G401 (cell line): Measurements from ENCODE around the gene OR2T27. TPM values are rescaled to one million over a fixed set of nuclear protein-coding genes. Genes with fewer than 3 reads are reported as not detected.
A peak's percentile ranks its signal among the peaks of the same experiment; 100 is the strongest.
"Not testable (repeated sequence)": the region's sequence is repeated elsewhere in the genome, so short reads cannot be mapped to it uniquely, and the experiment has no call there.

Experiments
- DNase-seq: peaks from one replicate; pipeline ENCODE4 v3.0.0-alpha.2; 2015; ENCODE audit warnings: low spot score
- in situ Hi-C: cut with HindIII; loops from 2 replicates; pipeline ENCODE4 v1.10.0; 2016; ENCODE audit warnings: low sequenced_read_pairs, mixed read lengths
- total RNA-seq: library from RNA; depleted of rRNA; stranded (reverse); fragments of >200 nt; shearing (Covaris generic); gene quantifications from 2 replicates; pipeline ENCODE4 v1.2.3, GENCODE V29; 2014; rRNA removed

Gene OR2T27
- total RNA-seq, result not detected in 2 replicates

- in situ Hi-C loops, DNase-seq: not testable (repeated sequence)
Measured at GRCh38 chr1:248655354-248655753, at the start of gene OR2T27. OR2T27 (minus strand) TSS chr1:248655528; CDS start chr1:248650884, 4,644 bp downstream.

DNA sequence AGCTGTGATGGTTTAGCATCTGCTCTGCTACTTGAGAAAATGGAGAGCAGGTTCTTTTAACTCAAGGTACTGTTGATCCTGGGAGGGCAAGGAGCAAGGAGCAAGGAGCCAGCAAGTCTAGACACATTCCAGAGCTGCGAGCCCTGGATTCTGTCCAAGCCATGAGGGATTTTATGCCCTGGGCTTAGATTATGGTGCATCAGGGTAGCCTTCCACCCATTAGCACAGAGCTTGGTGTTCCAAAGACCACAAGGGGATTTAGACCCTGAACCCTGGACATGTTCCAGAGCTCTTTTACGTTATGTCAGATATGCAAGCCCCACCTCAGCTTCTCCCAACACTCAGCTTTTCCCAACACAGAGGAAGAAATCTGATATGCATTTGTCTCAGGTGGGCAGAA lies 49.3 kb upstream of the OR2T27 start:
- in situ Hi-C loops, result no loop called here
- DNase-seq, result no peak

GRCh38 chr1:248703674-248704073 lies 48.3 kb upstream of the OR2T27 start:
- peak; percentile 1 for DNase-seq

DNA sequence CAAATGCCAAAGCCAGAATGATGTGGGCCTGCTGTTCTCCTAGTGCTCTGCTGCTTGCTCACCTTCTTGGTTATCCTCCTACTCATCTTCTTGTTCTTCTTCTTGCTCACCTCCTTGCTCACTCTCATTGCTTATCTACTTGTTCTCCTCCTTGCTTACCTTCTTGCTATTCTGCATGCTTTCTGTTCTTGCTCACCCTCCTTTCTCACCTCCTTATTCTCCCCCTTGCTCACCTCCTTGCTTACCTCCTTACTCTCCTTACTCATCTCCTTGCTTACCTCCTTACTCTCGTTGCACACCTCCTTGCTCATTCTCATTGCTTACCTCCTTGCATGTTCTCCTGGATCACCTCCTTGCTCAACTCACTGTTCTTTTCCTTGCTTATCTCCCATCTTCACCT lies 47.4 kb upstream of the OR2T27 start, which contains the start of gene OR14I1:
Gene OR14I1, minus strand, starts transcription at position 53 of the 400 bp plus-strand sequence.
- no peak for DNase-seq
- in situ Hi-C loops, result no loop called here

More at GRCh38 chr1:248703674-248704073, 48.3 kb upstream of the OR2T27 start:
- in situ Hi-C loops, result no loop called here

DNA sequence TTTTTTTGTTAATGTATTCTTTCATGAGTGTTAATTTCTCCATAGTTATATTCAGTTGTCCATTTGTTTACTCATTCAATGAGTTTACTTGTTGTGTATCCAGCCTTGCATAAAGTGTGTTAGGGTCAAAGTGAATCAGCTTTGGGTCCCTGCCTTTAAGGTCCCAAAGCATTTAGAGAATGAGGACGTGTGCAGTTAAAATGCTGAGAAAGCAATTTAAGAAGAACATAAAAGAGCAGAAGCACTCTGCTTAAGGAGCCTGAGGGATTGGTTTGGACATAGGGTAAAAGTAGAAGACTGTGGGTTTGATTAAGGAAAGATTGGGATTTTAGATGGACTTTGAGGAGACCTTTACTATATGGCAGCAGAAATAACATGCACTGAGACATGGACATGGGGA lies 43.8 kb upstream of the OR2T27 start:
- DNase-seq, result no peak
- in situ Hi-C loops, result no loop called here

- in situ Hi-C loops, result no loop called here
- no peak for DNase-seq
Measured at GRCh38 chr1:248697907-248698306, 42.6 kb upstream of the OR2T27 start.

- in situ Hi-C loops, result no loop called here
- DNase-seq, result no peak
Measured at GRCh38 chr1:248696774-248697173, 41.4 kb upstream of the OR2T27 start.

DNA sequence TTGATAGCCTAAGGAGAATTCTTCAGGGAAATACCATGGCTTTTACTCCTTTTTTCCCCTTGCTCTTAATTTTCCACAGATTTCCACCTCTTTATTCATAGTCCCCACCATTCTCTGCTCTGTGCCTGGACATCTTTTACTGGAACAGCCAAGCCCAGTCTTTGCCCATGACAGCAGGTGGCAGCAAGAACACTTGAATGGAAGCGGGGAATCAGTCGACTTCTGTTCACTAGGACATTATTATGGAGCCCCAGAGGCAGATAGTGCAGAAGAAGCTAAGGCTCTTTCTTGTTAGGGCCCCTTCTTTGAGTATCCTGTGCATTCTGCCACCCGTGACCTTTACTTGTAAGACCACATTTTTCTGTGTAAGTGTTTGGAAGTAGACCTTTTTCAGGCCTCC lies 40.9 kb upstream of the OR2T27 start:
- in situ Hi-C loops, result no loop called here
- peak; percentile 6 for DNase-seq

GRCh38 chr1:248695451-248696132 lies 40.3 kb upstream of the OR2T27 start:
- in situ Hi-C loops, result no loop called here
- DNase-seq, result no peak

GRCh38 chr1:248691567-248692155 lies 36.3 kb upstream of the OR2T27 start:
- no peak for DNase-seq
- in situ Hi-C loops, result no loop called here

DNA sequence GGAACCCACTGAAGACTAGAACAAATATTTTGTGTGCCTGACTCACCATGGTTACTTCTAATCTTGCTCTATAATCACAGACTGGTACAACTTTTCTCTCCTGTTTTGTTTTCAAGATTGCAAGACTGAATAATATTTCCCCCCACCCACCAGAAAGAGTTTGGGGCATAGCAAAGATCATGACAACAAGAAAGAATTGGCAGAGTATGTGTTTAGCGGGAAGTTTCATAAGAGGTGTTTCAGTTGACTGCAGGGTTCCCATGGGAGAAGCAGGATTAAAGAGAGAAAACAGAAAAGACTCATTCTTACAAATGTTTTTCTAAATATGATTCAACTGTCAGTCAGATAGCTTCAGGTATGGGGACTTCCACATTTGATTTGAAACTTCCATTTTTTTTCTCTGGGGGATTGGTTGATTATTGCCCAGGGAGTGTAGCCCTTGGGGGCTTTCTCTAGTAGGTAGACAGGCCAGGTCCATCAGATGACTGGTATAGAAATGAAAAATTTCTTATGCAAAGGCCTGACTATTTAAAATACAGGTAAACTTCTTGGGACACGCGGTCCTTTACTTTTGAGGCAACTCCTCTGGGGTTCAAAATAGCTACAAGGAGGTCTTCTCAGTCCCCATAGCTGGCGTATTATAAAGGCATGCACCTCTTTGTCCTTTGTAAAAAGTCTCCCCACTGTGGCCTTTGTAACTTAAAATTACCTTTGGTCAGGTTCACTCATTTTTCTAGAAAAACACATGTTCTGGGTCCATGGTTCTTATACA lies 33.4 kb upstream of the OR2T27 start:
- in situ Hi-C loops, result no loop called here

DNA sequence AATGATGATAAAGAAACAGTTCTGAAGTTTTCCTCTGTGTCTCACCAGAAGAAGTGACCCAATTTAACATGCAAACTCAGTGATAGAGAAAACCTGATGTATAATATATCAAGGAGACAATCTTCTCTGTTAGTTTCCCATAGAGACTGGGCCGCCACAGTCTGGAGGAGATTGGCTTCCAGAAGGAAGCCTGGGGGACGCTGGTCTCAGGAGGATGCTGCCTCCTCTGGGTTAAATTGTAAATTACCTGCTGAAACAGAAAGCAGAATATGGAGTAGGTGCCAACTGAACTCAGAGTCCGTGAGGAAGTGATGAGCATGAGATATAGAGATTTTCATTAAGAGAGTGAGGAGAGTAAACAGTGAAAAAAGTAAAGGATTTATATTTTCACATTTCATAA lies 31.5 kb upstream of the OR2T27 start:
- in situ Hi-C loops, result no loop called here
- DNase-seq, result no peak

More for the DNA sequence above, 33.4 kb upstream of the OR2T27 start:
- DNase-seq, result no peak

GRCh38 chr1:248681651-248682050 lies 26.3 kb upstream of the OR2T27 start:
- DNase-seq, result no peak
- in situ Hi-C loops, result no loop called here

DNA sequence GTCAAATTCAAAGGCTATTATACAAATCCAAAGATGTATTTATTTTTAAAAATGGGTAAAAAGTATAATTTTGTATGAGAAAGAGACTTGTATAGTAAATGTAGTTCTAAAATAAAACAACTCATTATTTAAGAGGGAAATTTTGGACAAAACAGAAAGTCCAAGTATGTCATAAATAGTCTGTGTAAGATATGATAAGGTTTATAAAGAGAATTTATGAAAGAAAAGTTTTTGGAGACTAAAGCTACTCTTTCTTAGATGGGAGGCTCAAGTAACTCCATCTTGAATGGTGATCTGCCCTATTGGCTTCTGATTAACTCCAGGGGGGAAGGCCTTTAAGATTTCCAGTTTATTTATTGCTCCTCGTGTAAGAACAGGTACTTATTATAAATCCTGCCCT lies 14.7 kb upstream of the OR2T27 start:
- no peak for DNase-seq
- in situ Hi-C loops, result no loop called here

GRCh38 chr1:248663453-248664328 lies 8.4 kb upstream of the OR2T27 start:
- DNase-seq, in situ Hi-C loops: not testable (repeated sequence)

DNA sequence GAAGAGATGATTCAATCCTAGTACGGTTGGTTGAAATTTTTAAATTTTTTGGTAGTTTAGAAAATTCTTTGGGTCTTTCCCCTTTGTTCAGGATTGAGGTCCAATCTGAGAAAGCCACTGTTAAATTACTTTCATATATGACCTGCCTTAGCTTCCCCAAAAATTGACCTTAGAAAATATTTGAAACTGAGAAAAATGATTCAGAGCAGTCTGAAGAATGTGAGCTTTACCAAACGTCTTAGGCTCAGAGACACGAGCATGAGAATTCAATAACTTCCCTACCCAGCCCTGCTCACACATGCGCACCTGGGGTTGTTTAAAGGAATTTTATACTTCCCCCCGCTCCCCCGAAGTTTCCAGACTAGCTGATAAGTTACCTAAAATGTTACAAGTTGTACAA lies 1.5 kb upstream of the OR2T27 start:
- DNase-seq, in situ Hi-C loops: not testable (repeated sequence)

DNA sequence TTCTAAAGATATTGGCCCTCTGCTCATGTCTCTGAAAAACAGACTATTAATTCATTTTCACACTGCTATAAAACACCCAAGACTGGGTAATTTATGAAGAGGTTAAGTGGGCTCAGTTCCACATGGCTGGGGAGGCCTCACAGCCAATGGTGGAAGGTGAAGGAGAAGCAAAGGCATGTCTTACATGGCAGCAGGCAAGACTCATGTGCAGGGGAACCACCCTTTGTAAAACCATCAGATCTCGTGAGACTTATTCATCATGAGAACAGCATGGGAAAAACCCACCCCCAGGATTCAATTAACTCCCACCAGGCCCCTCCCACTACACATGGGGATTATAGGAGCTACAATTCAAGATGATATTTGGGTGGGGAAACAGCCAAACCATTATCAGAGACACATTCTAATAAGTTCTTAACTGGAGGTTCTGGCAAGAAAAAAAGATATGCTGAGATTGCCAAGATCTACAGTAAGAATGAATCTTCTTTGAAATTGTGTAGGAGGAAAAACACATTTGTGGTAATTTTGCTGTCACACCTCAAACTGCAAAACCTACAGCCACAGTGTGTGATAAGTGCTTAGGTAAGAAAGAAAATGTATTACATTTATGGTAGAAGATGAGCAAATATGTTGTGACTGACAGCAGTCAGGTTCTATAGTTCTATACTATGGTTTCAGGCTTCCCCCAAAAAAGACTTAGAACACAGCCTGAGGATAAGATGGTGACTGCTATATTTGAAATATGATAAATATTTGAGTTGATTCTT lies 6.4 kb downstream of the OR2T27 start:
- DNase-seq, in situ Hi-C loops: not testable (repeated sequence)

- DNase-seq, in situ Hi-C loops: not testable (repeated sequence)
Measured at GRCh38 chr1:248645178-248645577, 10.2 kb downstream of the OR2T27 start, which contains the start of gene OR2T35. OR2T35 (minus strand) TSS chr1:248645278; CDS start chr1:248639258, 6,020 bp downstream.
